HG03354 (cell line): ENCODE results near the gene ADAM8.

Experiments used
- ATAC-seq: cut with Tn5 transposase; IDR thresholded peaks from one replicate; pipeline ENCODE4 v1.9.1; 2021; ENCODE audit warnings: mild to moderate bottlenecking; ENCODE audit not compliant: unreplicated experiment, poor library complexity, severe bottlenecking

ADAM8 gene

DNA sequence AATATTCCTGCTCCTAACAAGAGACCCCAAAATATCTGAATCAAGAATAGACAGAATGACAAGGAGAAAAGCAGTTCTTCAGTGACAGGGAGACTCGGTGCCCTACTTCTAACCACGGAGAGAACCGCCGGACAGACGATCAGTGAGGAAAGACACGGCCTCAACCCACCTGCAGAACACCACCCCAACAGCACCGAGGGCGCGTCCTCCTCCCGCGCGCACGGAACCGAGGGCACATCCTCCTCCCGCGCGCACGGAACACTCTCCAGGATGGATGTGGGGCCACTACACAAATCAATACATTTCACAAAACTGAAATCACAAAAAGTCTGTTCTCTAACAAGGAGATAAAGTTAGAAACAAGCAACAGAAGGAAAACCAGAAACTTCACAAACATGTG is 9.7 kb upstream of the ADAM8 start:
- no peak for ATAC-seq

DNA sequence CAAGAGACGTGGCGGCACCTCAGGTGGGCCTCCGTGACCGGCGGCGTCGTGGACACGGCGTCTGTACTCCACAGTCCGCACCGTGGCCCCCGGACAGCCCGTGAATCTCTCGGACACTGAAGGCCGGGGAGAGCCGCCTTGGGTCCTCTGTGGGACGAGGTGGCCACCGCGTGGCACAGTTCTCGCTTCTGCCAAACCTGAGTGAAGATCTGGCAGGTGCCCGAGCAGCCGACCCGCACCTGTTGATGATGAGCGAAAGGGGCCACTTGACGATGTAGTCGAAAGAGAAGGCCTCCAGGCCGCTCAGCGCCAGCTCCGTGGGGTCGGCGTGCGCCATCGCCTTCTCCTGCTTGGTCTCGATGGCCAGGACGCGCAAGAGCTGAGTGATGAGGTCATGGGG is 8.5 kb upstream of the ADAM8 start:
- ATAC-seq: no peak

DNA sequence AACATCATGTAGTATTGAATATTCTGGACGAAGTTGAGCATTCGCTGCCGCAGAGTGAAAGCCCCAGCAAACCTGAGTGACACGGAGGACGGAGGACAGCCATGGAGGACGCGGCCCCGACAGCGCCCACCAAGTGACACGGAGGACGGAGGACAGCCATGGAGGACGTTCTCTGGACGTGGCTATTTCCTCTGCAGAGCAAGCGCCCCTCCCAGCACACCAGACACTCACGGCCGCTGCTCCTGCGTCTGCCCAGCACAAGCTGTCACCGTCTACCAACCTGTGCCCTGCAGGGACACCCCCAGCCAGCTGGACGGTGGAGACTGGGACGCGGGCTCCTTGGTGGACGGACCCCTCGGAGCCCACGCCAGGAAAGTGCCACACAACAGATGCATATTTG is 7.3 kb upstream of the ADAM8 start:
- no peak for ATAC-seq

DNA sequence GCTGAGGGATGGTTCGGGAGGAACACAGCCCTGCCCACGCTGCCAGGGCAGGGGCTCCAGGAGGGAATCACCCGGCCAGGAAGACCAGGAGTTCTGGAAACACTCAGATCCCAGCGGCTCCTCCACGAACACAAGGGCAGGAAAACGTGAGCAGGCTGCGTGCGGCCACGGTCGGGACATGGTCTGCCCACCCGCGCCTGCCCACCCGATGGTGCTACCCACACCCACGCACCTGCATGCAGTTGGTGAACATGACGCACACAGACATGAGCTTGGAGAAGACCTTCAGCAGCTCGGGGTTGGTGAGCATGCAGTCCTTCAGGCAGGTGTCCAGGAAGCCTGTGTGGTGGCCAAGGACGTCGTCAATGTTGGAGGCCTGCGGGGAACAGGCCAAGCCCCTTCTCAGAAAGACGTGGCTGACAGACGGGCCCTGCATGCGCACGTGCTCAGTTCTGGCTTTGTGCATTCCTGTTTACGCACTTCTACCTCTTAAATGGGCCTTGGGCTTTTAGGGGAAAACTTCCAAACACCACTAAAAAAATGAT is 6.2 kb upstream of the ADAM8 start:
- no peak for ATAC-seq

DNA sequence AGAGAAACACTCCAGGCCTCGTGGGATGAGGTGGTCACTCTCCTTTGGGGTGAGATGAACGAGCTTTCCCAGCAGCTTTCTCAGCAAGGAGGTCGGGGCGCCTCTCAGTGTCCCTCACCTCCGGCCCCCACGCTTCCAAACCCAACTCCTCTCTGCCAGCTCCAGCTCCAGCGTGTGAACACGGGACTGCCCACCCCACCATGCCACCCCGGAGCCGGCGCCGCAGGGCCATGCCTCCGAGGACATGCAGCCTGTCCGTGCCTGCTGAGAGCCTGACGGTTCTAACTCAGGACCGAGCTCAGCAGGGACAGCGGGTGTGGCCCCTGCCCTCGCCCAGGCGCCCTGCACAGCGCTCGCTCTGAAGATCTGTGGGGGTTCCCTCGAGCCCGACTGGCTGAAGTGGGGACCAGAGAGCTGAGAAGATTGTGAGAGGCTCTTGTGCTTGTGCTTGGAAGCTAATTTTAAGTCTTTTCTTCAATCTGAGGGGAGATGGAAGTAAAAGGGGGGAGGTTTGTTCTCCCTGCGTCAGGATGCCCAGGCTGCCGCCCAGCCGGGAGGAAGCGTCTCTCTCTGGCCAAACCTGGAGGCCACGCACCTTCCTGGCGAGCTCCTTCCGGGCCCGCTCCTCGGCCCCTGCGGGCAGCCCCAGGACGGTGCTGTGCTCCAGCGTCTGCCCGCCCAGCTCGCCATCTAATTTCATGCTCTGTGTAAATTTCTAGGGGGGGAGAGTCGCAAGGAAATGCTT is 5.1 kb upstream of the ADAM8 start:
- no peak for ATAC-seq

DNA sequence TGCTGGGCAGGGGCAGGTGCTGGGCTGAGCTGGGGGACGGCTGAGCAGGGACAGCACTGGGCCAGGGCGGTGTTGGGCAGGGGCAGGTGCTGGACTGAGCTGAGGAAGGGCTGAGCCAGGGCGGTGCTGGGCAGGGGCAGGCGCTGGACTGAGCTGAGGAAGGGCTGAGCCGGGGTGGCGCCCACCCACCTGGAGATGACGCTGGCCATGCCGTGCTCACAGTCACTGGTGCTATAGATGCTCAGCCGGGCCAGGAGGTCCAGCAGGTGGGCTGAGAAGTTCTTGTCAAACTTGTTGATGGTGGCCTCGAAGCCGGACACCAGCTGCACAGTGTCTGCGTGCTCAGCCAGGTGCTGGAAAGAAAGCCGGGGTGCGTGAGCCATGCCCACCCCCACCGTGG is 4.4 kb upstream of the ADAM8 start:
- no peak for ATAC-seq

DNA sequence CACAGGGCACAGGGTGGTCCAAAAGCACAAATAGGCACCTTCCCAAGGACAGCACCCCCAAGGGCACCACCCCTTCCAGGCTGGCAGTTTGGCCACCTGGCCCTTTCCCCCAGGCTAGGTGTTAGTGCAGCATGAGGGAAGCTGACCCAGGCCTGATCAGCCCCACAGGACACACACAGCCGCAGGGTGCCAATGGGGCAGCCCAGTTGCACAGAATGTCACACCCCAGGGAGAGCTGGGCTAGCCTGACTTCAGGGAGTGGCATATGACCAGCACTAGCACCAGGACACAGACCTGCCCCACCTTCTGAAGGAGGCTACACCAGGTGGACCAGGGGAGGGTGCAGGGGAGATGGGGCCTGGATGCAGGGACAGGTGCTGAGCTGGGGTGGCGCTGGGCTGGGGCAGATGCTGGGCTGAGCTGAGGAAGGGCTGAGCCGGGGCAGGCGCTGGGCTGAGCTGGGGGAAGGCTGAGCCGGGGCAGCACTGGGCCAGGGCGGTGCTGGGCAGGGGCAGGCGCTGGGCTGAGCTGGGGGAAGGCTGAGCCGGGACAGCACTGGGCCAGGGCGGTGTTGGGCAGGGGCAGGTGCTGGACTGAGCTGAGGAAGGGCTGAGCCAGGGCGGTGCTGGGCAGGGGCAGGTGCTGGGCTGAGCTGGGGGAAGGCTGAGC is 3.9 kb upstream of the ADAM8 start:
- no peak for ATAC-seq

DNA sequence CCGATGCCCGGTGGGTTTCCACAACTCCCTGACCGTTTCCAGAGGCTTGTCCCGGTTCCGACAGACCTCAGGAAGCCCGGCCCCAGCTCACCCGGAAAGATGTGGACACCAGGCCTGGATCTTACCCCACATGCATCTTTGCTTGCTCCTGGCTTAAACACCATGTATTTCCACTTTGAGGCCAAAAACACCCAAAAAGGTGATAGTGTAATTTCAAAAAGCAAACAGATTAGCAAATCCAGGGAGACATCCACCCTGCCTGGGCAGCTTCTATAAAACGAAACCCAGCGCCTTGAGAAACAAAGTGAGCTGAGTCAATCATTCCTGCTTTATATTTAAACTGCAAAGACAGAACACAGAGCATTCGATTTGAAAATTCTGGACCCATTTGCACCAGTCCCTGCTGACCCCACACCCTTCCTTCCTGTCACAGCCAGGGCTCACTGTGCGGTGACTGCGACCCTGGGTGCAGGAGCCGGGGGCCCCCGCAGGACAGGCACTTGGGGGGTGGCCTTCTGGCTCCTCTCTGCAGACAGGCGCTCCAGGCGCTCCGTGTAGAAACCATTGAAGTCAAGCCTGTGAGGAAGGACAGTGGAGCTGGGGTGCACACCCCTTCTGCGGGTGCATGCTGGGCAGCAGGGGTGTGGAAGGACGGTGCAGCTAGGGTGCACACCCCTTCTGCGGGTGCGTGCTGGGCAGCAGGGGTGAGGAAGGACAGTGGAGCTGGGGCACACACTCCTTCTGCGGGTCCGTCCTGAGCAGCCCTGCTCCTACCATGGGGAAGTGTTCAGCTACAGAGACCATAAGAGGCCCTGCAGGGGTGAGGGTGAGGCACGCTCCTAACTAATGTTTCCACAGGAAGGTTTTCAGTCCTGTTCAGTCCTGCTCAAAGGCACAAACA is 2.9 kb upstream of the ADAM8 start:
- no peak for ATAC-seq

DNA sequence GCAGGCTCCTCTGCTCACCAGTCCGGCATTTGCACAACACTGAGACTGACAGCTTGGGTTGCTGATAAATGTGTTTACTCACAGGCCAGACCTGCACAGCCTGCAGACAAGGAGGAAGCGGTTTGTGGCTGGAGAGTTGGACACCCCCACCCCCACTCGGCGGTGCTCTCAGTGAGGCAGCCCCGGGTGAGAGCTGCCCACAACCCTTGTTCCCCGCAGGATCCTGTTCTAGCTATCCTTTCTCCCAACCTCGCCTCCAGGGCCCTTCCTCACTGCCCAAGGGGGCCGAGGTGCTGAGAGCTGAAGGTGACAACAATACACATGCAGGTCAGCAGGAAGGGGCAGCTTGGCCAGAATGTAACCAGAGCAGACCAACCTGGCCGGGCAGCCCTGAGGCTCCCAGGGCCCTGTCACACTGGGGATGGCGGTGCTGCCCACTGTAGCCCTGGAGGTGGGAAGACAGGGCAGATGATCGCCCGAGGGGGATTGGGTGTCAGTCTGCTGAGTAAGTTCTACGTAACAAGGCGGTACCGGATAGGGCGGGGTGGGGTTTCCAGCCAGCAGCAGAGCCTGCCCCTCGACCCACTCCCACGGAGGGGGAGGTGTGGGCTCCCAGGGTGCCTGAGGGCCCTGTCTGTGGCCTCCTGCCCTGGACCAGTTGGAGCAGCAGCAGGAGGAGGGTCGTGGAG is 2.1 kb upstream of the ADAM8 start:
- ATAC-seq: peak; percentile 50

DNA sequence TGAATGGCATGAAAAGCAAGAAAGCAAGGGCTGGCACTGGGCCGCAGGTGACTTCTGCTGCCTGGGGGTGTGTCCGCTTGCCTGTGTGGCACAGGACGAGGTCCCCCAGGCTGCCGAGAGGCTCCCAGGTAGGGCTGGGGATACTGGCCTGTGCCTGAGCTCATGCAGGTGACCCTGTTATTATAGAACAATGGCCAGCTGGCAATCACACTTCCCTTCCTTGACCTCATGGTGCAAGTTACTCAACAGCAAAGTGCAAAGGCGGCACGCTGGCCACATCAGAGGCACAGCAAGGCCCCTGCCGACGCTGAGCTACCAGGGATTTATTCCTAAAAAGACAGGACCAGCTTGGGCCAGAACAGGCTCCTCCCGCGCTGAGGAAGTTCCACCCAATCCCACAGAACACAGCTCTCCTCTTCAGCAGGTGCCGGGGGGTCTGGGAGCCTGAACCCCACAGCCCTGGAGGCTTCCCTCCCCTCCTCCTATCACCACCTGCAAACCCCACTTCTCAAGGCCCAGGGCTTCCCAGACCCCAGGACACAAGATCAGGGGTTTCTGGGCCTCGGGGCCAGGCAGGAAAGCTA is 1.4 kb upstream of the ADAM8 start:
- ATAC-seq: no peak

DNA sequence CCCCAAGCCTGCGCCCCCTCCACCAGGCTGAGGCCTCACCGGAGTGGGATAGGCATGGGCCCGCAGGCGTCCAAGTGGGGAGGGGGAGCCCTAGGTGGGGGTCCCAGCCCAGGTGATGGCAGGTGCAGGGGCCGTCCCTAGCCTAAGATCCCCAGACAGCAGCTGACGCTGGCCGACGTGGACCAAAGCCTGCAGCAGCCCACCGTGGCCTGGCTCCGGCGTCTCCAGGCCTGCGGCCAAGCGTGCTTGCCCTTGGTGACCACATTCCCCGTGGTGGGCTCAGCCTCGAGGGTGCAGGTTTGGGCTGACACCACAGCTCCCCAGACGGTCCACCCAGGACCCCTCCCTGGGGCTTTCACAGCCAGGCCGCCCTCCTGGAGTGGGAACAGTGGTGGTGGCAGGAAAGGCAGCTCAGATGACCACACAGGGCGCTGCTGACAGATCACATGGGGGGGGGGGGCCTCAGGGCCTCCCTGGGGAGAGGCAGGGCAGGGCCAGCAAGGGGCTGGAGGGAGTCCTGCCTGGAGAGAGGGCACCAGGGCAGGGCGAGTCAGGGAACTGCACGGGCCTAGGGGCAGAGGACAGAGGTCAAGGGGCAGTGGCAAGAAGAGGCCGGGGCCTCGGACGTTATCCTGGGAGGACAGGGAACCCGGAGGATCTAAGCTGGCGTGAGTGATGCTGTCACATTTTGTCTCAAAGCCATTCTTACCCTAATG is 767 bp upstream of the ADAM8 start:
- no peak for ATAC-seq

DNA sequence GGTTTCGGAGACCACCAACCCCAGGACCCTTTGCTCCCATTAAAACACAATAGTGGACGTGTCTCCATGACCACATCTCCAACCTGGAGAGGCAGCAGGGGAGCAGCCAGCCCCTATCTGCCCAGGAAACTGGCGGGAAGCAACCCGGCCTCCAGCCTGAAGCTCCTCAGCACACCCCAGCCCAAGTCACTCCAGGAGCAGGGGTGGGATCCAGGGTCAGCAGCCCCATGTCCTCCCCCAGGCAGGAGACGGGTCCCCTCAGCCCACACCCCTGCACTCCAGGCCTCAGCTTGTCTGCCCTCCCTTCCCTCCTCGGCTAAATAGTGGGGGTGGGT is 601 bp downstream of the ADAM8 start:
- ATAC-seq: no peak

DNA sequence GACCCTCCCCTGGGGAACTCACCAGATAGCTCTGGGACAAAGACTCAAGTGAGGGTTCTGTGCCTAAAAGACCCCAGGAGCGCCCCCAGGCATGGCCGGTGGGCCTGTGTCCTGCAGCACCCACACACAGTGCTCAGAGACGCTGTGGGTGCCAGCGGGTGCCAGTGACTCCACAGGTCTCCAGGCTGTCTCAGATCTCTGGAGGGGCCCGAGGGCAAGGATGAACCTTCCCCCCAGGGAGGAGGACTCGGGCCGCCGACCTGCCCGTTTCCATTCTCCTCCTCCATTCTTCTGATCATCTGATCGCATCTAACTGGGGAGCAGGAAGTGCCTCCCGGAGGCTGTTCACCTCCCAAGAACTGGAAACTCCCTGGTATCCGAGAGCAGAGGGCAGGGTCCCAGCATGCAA is 980 bp downstream of the ADAM8 start:
- peak; percentile 43 for ATAC-seq

DNA sequence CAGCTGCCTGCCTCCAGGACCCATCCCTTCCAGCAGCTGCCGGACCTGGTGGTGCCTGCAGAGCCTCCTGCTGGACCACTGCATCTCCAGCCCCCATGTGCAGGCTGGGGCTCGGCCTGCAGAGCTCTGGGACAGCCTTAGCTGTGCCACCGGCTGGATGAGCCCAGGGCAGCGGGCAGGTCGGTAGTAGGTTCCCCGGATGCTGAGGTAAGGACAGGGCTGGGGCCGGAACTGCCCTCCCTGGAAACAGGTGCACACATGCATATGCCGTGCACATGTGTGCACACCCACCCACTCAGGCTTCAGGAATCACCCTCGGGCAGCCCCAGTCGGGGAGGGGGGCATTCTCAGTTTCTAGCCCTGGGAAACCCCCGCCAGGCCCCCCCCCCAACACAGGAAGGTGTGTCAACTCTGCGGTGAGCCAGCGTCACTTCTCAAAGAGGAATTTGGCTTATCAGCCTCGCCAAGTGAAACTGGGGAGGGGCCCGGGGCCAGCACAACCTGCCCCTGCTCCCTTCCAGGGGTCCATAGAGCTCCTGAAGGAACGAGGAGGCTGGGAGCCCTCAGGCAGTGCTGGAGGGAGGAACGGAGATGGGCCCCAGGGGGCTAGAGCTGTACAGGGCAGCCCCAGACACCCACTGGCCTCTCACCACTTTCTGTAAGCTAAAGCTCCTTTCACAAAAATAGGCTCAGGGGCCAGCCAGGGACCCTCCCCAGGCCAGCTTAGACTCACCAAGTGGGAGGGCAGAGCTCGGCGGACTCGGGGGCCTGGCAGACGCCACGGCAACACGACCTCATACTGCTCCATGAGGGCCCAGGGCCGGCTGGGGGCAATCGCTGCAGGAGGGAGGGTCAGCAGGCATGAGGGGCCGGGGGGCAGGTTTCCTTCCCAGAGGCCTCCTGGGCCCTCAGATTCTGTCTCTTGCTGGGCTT is 1.7 kb downstream of the ADAM8 start:
- peak; percentile 55 for ATAC-seq

DNA sequence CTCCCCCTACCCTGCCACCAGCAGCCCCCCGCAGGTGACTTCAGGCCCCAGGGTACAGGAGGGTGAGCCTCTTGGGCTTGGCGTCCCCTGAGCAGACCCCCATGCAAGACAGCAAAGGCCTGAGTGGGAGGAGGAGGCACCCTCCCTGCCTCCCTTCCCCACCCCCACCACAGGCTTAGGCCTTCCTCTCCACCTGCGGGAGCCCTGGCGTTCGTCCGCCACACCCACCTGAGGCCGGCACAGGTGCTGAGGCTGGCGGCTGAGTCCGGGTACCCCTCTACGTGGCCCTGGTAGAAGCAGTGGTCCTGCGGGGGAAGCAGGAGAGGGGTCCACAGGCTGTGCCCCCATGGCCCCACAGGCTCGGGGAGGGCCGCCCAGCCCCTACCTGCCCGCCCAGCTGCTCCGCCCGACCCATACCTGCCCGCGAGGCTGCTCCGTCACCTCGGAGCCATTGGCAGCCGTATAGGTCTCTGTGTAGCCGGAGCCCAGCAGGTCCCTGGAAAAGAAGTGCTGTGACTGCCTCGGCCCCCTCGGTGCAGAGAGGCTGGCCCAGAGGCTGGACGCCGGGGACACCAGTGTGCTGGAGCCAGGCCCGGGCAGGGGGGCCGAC is 3.0 kb downstream of the ADAM8 start:
- ATAC-seq: no peak

DNA sequence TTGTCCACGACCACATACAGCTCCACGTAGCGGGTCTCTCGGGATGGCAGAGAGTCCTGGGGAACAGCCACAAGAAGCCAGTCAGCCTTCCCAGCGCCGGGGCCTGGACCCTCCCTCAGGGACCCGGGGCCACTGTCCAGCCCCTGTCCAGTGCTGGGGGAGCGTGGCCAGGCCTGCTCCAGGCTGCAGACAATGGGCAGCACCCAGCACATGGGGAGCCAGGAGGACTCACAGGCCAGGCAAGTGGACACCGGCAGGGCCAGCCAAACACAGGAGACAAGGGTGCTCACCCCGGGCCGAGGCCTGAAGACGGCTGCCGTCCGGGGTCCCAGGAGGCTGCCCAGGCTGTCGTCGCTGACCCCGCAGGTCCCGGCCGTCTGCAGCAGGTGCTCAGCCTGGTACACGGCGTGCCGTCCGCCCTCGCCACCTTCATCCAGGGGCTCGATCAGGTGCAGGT is 3.7 kb downstream of the ADAM8 start:
- no peak for ATAC-seq

DNA sequence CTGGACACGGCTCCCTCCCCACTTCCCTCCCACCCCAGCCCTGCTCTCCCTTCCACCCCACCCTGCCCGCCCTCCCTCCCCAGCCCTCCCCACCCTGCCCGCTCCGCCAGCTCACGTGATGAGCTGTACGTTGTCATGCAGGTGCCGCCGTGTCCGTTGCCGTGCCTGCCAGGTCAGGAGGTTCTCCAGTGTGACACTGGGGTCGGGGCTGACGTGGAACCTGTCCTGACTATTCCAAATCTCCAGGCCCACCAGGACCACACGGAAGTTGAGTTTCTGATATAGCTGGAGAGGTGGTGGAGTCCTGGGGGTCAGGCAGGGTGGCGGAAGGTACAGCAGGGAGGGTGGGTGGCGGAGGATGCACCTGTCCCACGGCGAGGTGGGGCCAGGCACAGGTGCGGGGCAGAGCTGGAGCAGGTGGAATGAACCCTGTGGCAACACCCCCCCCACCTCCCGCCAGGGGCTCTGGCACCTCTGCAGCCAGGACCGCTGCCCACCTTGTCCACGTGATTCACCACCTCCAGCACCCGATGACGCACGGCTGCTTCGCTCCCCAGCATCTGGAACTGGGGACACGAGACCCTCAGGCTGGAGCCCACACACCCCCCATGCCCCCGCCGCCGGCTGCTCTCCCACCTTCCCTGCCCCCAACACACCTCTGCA is 4.2 kb downstream of the ADAM8 start:
- no peak for ATAC-seq
